Mesendoderm (in vitro differentiated cells): Measurements from ENCODE around the gene NAP1L4.
A peak's percentile ranks its signal among the peaks of the same experiment; 100 is the strongest.

Experiments
- DNase-seq: peaks from one replicate; pipeline ENCODE4 v3.0.0; 2013
- H2AK5ac ChIP-seq: 2 replicates; pipeline ENCODE4 v1.6.1; 2013; ENCODE audit warnings: low read length, inconsistent platforms
- H2BK120ac ChIP-seq: 2 replicates; pipeline ENCODE4 v1.6.1; 2013; ENCODE audit warnings: low read depth, mild to moderate bottlenecking, low read length, moderate library complexity, mixed read lengths
- H2BK15ac ChIP-seq: replicated peaks from 2 replicates; pipeline ENCODE4 v1.6.1; 2013; ENCODE audit warnings: low read depth, mild to moderate bottlenecking, moderate library complexity
- H2BK5ac ChIP-seq: 2 replicates; pipeline ENCODE4 v1.6.1; 2013; ENCODE audit warnings: low read length, inconsistent platforms
- H3K18ac ChIP-seq: 2 replicates; pipeline ENCODE4 v1.6.1; 2013; ENCODE audit warnings: mild to moderate bottlenecking, low read length, mixed read lengths
- H3K23ac ChIP-seq: one replicate; pipeline ENCODE4 v1.6.1; 2013; ENCODE audit warnings: low read length
- H3K27ac ChIP-seq: 2 replicates; pipeline ENCODE4 v1.5.1; 2013; ENCODE audit warnings: low read depth, mild to moderate bottlenecking, inconsistent platforms, low read length, moderate library complexity
- H3K27me3 ChIP-seq: 2 replicates; pipeline ENCODE4 v1.6.1; 2013; ENCODE audit warnings: low read length, control low read depth, mild to moderate bottlenecking, inconsistent platforms; ENCODE audit not compliant: insufficient read depth, poor library complexity
- H3K36me3 ChIP-seq: 2 replicates; pipeline ENCODE4 v1.6.1; 2013; ENCODE audit warnings: low read length, inconsistent platforms; ENCODE audit not compliant: control insufficient read depth, insufficient read depth
- H3K4ac ChIP-seq: one replicate; pipeline ENCODE4 v1.6.1; 2013; ENCODE audit warnings: low read depth, mild to moderate bottlenecking, low read length, moderate library complexity
- H3K4me1 ChIP-seq: 2 replicates; pipeline ENCODE4 v1.6.1; 2013; ENCODE audit warnings: low read depth, low read length, inconsistent platforms; ENCODE audit not compliant: control insufficient read depth
- H3K4me2 ChIP-seq: 2 replicates; pipeline ENCODE4 v1.6.1; 2013; ENCODE audit warnings: low read length
- H3K4me3 ChIP-seq: 2 replicates; pipeline ENCODE4 v1.5.1; 2013; ENCODE audit warnings: mild to moderate bottlenecking, low read length
- H3K56ac ChIP-seq: one replicate; pipeline ENCODE4 v1.6.1; 2013; ENCODE audit warnings: low read length
- H3K79me1 ChIP-seq: 2 replicates; pipeline ENCODE4 v1.6.1; 2013; ENCODE audit warnings: low read length, inconsistent platforms
- H3K79me2 ChIP-seq: 2 replicates; pipeline ENCODE4 v1.6.1; 2013; ENCODE audit warnings: mild to moderate bottlenecking, low read length; ENCODE audit not compliant: control insufficient read depth, insufficient read depth
- H3K9ac ChIP-seq: 2 replicates; pipeline ENCODE4 v1.6.1; 2013; ENCODE audit warnings: low read length, inconsistent platforms
- H4K5ac ChIP-seq: one replicate; pipeline ENCODE4 v1.6.1; 2013; ENCODE audit warnings: low read length
- H4K8ac ChIP-seq: one replicate; pipeline ENCODE4 v1.6.1; 2013; ENCODE audit warnings: low read depth, mild to moderate bottlenecking, control low read depth, low read length, moderate library complexity
- WGBS: extraction: QIAGEN DNeasy Blood & Tissue Kit; methylation state at CpG from one replicate; pipeline ENCODE4 v1.1.7; 2013; ENCODE audit warnings: low lambda C conversion rate, missing lambda C conversion rate; ENCODE audit not compliant: insufficient coverage; ENCODE audit errors: extremely low coverage; 5-methylcytosine and 5-hydroxymethylcytosine counted together

The NAP1L4 gene

GRCh38 chr11:2960139-2960538 lies 32.0 kb downstream of the NAP1L4 start:
- no peak for DNase-seq
- Histone ChIP-seq H2BK5ac (no peak overlapping the region), H3K36me3 (peaks cover 31% of the 10 kb centered on the region)

GRCh38 chr11:2958251-2958650 lies 33.9 kb downstream of the NAP1L4 start:
- Histone ChIP-seq H2BK15ac (no peak overlapping the region), H3K4ac (no peak overlapping the region), H2BK5ac (no peak overlapping the region), H3K79me1 (peaks cover 26% of the 10 kb centered on the region), H3K27me3 (no peaks in the 10 kb centered on the region), H4K8ac (no peak overlapping the region), H3K36me3 (peaks cover 24% of the 10 kb centered on the region), H3K79me2 (peaks cover 13% of the 10 kb centered on the region), H3K4me3 (no peak overlapping the region), H3K18ac (no peak overlapping the region), H3K4me2 (no peak overlapping the region), H3K56ac (no peak overlapping the region), H3K4me1 (no peaks in the 10 kb centered on the region), H3K27ac (no peak overlapping the region), H3K23ac (no peak overlapping the region), H2AK5ac (no peak overlapping the region), H4K5ac (no peak overlapping the region), H3K9ac (no peak overlapping the region), H2BK120ac (no peak overlapping the region)
- no peak for DNase-seq
- no CpG with 5 or more reads among the region's 3 CpGs for WGBS

More at GRCh38 chr11:2960139-2960538, 32.0 kb downstream of the NAP1L4 start:
- H3K23ac ChIP-seq = no peak overlapping the region
- no peak overlapping the region for H2BK120ac ChIP-seq
- no peaks in the 10 kb centered on the region for H3K27me3 ChIP-seq
- peaks cover 34% of the 10 kb centered on the region for H3K79me1 ChIP-seq
- no peak overlapping the region for H2BK15ac ChIP-seq
- H3K18ac ChIP-seq = no peak overlapping the region
- H3K27ac ChIP-seq = no peak overlapping the region
- H4K5ac ChIP-seq = no peak overlapping the region
- WGBS = no CpG with 5 or more reads among the region's 7 CpGs
- H3K4me2 ChIP-seq = no peak overlapping the region
- H3K79me2 ChIP-seq = peaks cover 26% of the 10 kb centered on the region
- H3K4me1 ChIP-seq = no peaks in the 10 kb centered on the region
- H2AK5ac ChIP-seq = no peak overlapping the region
- no peak overlapping the region for H4K8ac ChIP-seq
- no peak overlapping the region for H3K56ac ChIP-seq
- H3K4me3 ChIP-seq = no peak overlapping the region
- no peak overlapping the region for H3K9ac ChIP-seq
- no peak overlapping the region for H3K4ac ChIP-seq

GRCh38 chr11:2955906-2956476 lies 36.1 kb downstream of the NAP1L4 start:
- Histone ChIP-seq H3K4me2 (no peak overlapping the region), H4K8ac (no peak overlapping the region), H3K18ac (no peak overlapping the region), H3K27ac (no peak overlapping the region), H4K5ac (no peak overlapping the region), H3K79me1 (peaks cover 22% of the 10 kb centered on the region), H3K56ac (no peak overlapping the region), H3K79me2 (peaks cover 7% of the 10 kb centered on the region), H3K27me3 (no peaks in the 10 kb centered on the region), H3K36me3 (peaks cover 33% of the 10 kb centered on the region), H3K23ac (no peak overlapping the region), H2BK120ac (no peak overlapping the region), H2BK5ac (no peak overlapping the region), H3K4me3 (no peak overlapping the region), H3K9ac (no peak overlapping the region), H3K4me1 (no peaks in the 10 kb centered on the region), H3K4ac (no peak overlapping the region), H2AK5ac (no peak overlapping the region), H2BK15ac (no peak overlapping the region)
- no CpG with 5 or more reads among the region's 6 CpGs for WGBS
- peak; percentile 54 for DNase-seq

GRCh38 chr11:2954263-2954662 lies 37.9 kb downstream of the NAP1L4 start:
- H3K27ac ChIP-seq = no peak overlapping the region
- no peak overlapping the region for H4K8ac ChIP-seq
- peaks cover 31% of the 10 kb centered on the region for H3K36me3 ChIP-seq
- H3K27me3 ChIP-seq = no peaks in the 10 kb centered on the region
- H3K4me3 ChIP-seq = no peak overlapping the region
- no peak overlapping the region for H4K5ac ChIP-seq
- H3K4me2 ChIP-seq = no peak overlapping the region
- no peak overlapping the region for H3K56ac ChIP-seq
- no CpG with 5 or more reads among the region's 6 CpGs for WGBS
- no peak overlapping the region for H3K23ac ChIP-seq
- DNase-seq = no peak
- H2BK15ac ChIP-seq = no peak overlapping the region
- H3K18ac ChIP-seq = no peak overlapping the region
- H3K4me1 ChIP-seq = no peaks in the 10 kb centered on the region
- H2AK5ac ChIP-seq = no peak overlapping the region
- H2BK5ac ChIP-seq = no peak overlapping the region
- H3K9ac ChIP-seq = no peak overlapping the region
- peaks cover 2% of the 10 kb centered on the region for H3K79me2 ChIP-seq
- H3K79me1 ChIP-seq = peaks cover 14% of the 10 kb centered on the region
- no peak overlapping the region for H2BK120ac ChIP-seq
- no peak overlapping the region for H3K4ac ChIP-seq

DNA sequence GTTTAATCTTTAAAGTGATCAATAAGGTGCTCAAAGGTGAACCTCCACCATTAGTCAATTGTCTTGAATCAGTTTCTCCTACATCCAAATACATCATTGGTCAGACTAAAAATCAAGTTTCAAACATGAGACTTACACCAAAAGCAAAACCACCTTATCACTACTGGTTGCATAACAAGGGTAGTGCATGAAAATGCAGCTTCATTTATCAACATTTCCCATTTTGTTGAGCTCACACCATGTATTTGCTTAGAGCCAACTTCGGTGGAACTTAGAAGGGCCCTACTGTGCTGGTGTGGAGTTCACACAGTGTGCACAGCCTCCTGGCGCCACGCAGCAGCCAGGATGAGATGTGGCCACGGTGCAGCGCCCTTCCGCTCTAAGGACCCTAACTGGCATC lies 39.8 kb downstream of the NAP1L4 start:
- Histone ChIP-seq H3K27me3 (no peaks in the 10 kb centered on the region), H3K56ac (no peak overlapping the region), H3K79me2 (no peaks in the 10 kb centered on the region), H2BK15ac (no peak overlapping the region), H3K4me3 (no peak overlapping the region), H3K9ac (no peak overlapping the region), H2BK5ac (no peak overlapping the region), H3K27ac (no peak overlapping the region), H3K79me1 (peaks cover 10% of the 10 kb centered on the region), H2AK5ac (no peak overlapping the region), H3K23ac (no peak overlapping the region), H4K5ac (no peak overlapping the region), H3K18ac (no peak overlapping the region), H3K4me2 (no peak overlapping the region), H2BK120ac (no peak overlapping the region), H3K36me3 (peaks cover 28% of the 10 kb centered on the region), H4K8ac (no peak overlapping the region), H3K4ac (no peak overlapping the region), H3K4me1 (no peaks in the 10 kb centered on the region)
- DNase-seq = no peak
- WGBS = no CpG with 5 or more reads among the region's 6 CpGs
